SK-N-SH (cell line): ENCODE results near the gene OCA2.

ENCODE experiments used
- ELF1 ChIP-seq: IDR thresholded peaks from 2 replicates; pipeline ENCODE4 v1.4.0; 2012
- EP300 ChIP-seq, 2 experiments: IDR thresholded peaks; 2 replicates each; pipeline versions ENCODE4 v1.4.0 to v1.6.1; 2012; ENCODE audit warnings: borderline replicate concordance in 1 of 2, low read depth in 1 of 2, low read length in 1 of 2
- JUND ChIP-seq: IDR thresholded peaks from 2 replicates; pipeline ENCODE4 v1.4.0; 2012
- MXI1 ChIP-seq: IDR thresholded peaks from 2 replicates; pipeline ENCODE4 v1.6.1; 2012; ENCODE audit warnings: mild to moderate bottlenecking, low read depth, low read length, improper control_type of control experiment
- NFIC ChIP-seq: IDR thresholded peaks from 2 replicates; pipeline ENCODE4 v1.4.0; 2012; ENCODE audit warnings: borderline replicate concordance
- POLR2AphosphoS5 ChIP-seq: IDR thresholded peaks from 2 replicates; pipeline ENCODE4 v1.6.1; 2012; ENCODE audit warnings: low read depth, low read length
- RAD21 ChIP-seq: IDR thresholded peaks from 2 replicates; pipeline ENCODE4 v1.6.1; 2012; ENCODE audit warnings: mild to moderate bottlenecking, low read length
- TAF1 ChIP-seq: IDR thresholded peaks from 2 replicates; pipeline ENCODE4 v1.6.1; 2012; ENCODE audit warnings: low read depth, mild to moderate bottlenecking, low read length, moderate library complexity, borderline replicate concordance
- TF ChIP-seq, protein P1 (sequence below): fragments of 200-600 bp; sonication (generic); IDR thresholded peaks from 2 replicates; pipeline ENCODE4 v1.6.1; 2017; ENCODE audit warnings: antibody characterized with exemption, mild to moderate bottlenecking, moderate library complexity
- TF ChIP-seq, protein P2 (sequence below): fragments of 150-350 bp; IDR thresholded peaks from 2 replicates; pipeline ENCODE4 v1.6.1; 2017; ENCODE audit warnings: antibody characterized with exemption, low read length, low read depth, borderline replicate concordance
- TF ChIP-seq, protein P3 (sequence below): IDR thresholded peaks from 2 replicates; pipeline ENCODE4; 2012
- TF ChIP-seq, protein P4 (sequence below): IDR thresholded peaks from 2 replicates; pipeline ENCODE4 v1.6.1; 2012; ENCODE audit warnings: mild to moderate bottlenecking, low read depth, low read length, moderate library complexity

DNA sequence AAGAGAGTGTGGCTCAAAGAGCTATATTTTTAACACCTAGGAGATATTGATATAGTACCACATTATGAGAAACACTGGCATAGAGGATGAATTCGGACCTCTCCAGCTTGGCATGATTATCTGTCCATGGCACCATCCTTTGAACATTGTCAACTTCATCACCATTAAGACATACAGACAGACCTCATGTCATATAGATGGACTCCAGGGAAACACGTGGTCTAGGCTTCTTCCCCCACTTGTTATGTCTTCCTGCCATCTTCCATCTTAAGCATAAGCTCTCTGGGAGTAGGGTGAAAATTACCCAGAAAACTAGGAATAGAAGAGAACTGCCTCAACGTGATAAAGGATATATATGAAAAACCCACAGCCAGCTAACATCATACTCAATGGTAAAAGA is 51.8 kb downstream of the OCA2 start:
- no peak for TF ChIP-seq NFIC
- TF ChIP-seq EP300 (IDR thresholded peaks at IDR 0.05; ENCODE audit: borderline replicate concordance in 1 of 2, low read depth in 1 of 2, low read length in 1 of 2), result no peak
- TF ChIP-seq, protein P1, sequence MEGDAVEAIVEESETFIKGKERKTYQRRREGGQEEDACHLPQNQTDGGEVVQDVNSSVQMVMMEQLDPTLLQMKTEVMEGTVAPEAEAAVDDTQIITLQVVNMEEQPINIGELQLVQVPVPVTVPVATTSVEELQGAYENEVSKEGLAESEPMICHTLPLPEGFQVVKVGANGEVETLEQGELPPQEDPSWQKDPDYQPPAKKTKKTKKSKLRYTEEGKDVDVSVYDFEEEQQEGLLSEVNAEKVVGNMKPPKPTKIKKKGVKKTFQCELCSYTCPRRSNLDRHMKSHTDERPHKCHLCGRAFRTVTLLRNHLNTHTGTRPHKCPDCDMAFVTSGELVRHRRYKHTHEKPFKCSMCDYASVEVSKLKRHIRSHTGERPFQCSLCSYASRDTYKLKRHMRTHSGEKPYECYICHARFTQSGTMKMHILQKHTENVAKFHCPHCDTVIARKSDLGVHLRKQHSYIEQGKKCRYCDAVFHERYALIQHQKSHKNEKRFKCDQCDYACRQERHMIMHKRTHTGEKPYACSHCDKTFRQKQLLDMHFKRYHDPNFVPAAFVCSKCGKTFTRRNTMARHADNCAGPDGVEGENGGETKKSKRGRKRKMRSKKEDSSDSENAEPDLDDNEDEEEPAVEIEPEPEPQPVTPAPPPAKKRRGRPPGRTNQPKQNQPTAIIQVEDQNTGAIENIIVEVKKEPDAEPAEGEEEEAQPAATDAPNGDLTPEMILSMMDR, result no peak
- no peak for TF ChIP-seq POLR2AphosphoS5
- TF ChIP-seq, protein P2, sequence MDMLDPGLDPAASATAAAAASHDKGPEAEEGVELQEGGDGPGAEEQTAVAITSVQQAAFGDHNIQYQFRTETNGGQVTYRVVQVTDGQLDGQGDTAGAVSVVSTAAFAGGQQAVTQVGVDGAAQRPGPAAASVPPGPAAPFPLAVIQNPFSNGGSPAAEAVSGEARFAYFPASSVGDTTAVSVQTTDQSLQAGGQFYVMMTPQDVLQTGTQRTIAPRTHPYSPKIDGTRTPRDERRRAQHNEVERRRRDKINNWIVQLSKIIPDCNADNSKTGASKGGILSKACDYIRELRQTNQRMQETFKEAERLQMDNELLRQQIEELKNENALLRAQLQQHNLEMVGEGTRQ, result no peak
- no peak for TF ChIP-seq TAF1
- TF ChIP-seq, protein P3, sequence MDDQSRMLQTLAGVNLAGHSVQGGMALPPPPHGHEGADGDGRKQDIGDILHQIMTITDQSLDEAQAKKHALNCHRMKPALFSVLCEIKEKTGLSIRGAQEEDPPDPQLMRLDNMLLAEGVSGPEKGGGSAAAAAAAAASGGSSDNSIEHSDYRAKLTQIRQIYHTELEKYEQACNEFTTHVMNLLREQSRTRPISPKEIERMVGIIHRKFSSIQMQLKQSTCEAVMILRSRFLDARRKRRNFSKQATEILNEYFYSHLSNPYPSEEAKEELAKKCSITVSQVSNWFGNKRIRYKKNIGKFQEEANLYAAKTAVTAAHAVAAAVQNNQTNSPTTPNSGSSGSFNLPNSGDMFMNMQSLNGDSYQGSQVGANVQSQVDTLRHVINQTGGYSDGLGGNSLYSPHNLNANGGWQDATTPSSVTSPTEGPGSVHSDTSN, result no peak
- TF ChIP-seq RAD21, result no peak
- TF ChIP-seq, protein P4, sequence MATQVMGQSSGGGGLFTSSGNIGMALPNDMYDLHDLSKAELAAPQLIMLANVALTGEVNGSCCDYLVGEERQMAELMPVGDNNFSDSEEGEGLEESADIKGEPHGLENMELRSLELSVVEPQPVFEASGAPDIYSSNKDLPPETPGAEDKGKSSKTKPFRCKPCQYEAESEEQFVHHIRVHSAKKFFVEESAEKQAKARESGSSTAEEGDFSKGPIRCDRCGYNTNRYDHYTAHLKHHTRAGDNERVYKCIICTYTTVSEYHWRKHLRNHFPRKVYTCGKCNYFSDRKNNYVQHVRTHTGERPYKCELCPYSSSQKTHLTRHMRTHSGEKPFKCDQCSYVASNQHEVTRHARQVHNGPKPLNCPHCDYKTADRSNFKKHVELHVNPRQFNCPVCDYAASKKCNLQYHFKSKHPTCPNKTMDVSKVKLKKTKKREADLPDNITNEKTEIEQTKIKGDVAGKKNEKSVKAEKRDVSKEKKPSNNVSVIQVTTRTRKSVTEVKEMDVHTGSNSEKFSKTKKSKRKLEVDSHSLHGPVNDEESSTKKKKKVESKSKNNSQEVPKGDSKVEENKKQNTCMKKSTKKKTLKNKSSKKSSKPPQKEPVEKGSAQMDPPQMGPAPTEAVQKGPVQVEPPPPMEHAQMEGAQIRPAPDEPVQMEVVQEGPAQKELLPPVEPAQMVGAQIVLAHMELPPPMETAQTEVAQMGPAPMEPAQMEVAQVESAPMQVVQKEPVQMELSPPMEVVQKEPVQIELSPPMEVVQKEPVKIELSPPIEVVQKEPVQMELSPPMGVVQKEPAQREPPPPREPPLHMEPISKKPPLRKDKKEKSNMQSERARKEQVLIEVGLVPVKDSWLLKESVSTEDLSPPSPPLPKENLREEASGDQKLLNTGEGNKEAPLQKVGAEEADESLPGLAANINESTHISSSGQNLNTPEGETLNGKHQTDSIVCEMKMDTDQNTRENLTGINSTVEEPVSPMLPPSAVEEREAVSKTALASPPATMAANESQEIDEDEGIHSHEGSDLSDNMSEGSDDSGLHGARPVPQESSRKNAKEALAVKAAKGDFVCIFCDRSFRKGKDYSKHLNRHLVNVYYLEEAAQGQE, result no peak
- TF ChIP-seq MXI1, result no peak
- no peak for TF ChIP-seq ELF1
- no peak for TF ChIP-seq JUND
